ENCODE results near the gene FAM184A.

The FAM184A gene

DNA sequence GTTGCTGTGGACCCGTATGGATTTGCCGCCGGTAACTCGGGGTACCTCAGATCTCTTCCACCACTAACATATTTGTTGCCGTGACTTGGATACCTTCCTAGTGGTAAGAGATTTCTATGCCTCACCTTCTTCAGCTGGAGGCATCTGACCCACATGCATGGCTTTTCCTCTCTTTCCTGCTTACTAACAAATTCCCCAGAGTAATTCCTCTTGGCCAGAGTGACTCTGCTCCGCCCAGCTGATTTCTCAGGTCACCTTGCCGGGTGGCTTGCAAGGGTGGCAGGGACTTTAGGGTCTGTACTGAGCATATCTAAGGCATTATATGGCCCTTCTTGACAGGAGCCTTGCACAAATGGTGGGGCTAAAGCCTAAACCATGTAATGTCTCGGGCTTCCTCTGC, 38.2 kb downstream of the FAM184A start:
- TF ChIP-seq Cebpa-rat (IDR thresholded peaks at IDR 0.05): no peak
- Histone ChIP-seq H3K9me3 (no peaks in the 10 kb centered on the region; the same call in 1 of the 2 replicates), H3K27ac (no peak overlapping the region), H3K27me3 (no peaks in the 10 kb centered on the region), H3K4me1 (peaks cover 10% of the 10 kb centered on the region), H3K36me3 (no peaks in the 10 kb centered on the region), H3K4me3 (no peak overlapping the region), H4K20me1 (no peaks in the 10 kb centered on the region), H3K9ac (no peak overlapping the region), H3K4me2 (no peak overlapping the region; the same call in 1 of the 2 replicates)

- no peaks in the 10 kb centered on the region for H3K36me3 ChIP-seq
- no peaks in the 10 kb centered on the region; the same call in 1 of the 2 replicates for H3K9me3 ChIP-seq
- no peak for TF ChIP-seq Cebpa-rat (IDR thresholded peaks at IDR 0.05)
- H3K27ac ChIP-seq: no peak overlapping the region
- H3K4me3 ChIP-seq: no peak overlapping the region
- H3K4me2 ChIP-seq: no peak overlapping the region
- H3K4me1 ChIP-seq: peaks cover 10% of the 10 kb centered on the region
- H3K27me3 ChIP-seq: no peaks in the 10 kb centered on the region
- H3K9ac ChIP-seq: no peak overlapping the region
- H4K20me1 ChIP-seq: no peaks in the 10 kb centered on the region
Measured at GRCh38 chr6:119037941-119038623, 40.4 kb downstream of the FAM184A start.

GRCh38 chr6:119037264-119037663, 41.2 kb downstream of the FAM184A start:
- peaks cover 10% of the 10 kb centered on the region for H3K4me1 ChIP-seq
- H3K36me3 ChIP-seq: no peaks in the 10 kb centered on the region
- no peak overlapping the region for H3K9ac ChIP-seq
- TF ChIP-seq Cebpa-rat (IDR thresholded peaks at IDR 0.05): no peak
- no peaks in the 10 kb centered on the region for H3K27me3 ChIP-seq
- H3K4me2 ChIP-seq: no peak overlapping the region
- no peak overlapping the region for H3K27ac ChIP-seq
- no peaks in the 10 kb centered on the region for H4K20me1 ChIP-seq
- no peak overlapping the region for H3K4me3 ChIP-seq
- no peaks in the 10 kb centered on the region; the same call in 1 of the 2 replicates for H3K9me3 ChIP-seq

GRCh38 chr6:119036081-119036480, 42.4 kb downstream of the FAM184A start:
- no peak overlapping the region for H3K9ac ChIP-seq
- no peak overlapping the region for H3K4me2 ChIP-seq
- no peak overlapping the region for H3K27ac ChIP-seq
- H3K9me3 ChIP-seq: no peaks in the 10 kb centered on the region
- peaks cover 10% of the 10 kb centered on the region for H3K4me1 ChIP-seq
- no peaks in the 10 kb centered on the region for H3K27me3 ChIP-seq
- no peak for TF ChIP-seq Cebpa-rat (IDR thresholded peaks at IDR 0.05)
- no peak overlapping the region for H3K4me3 ChIP-seq
- no peaks in the 10 kb centered on the region for H3K36me3 ChIP-seq
- no peaks in the 10 kb centered on the region for H4K20me1 ChIP-seq

DNA sequence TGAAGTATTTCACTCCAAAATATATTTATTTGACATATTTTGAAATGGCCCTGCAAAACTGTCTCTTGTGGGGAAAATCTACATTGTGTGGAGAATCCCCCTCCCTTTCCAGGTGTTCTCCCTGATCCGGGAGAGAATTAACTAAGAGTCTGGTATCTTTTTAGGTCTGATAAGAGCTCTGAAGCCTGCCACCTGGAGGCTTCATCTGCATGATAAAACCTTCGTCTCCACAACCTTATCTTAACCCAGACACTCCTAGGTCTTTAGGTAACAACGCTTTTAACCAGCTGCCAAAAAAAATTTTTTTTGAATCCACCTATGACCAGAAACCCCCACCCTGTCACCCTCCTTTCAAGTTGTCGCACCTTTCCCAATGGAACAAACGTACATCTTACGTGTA, 43.0 kb downstream of the FAM184A start:
- Histone ChIP-seq H3K4me2 (no peak overlapping the region), H3K9me3 (no peaks in the 10 kb centered on the region), H3K4me1 (peaks cover 10% of the 10 kb centered on the region), H3K27me3 (no peaks in the 10 kb centered on the region), H3K4me3 (no peak overlapping the region), H3K9ac (no peak overlapping the region), H3K27ac (no peak overlapping the region), H4K20me1 (no peaks in the 10 kb centered on the region), H3K36me3 (no peaks in the 10 kb centered on the region)
- no peak for TF ChIP-seq Cebpa-rat (IDR thresholded peaks at IDR 0.05)

DNA sequence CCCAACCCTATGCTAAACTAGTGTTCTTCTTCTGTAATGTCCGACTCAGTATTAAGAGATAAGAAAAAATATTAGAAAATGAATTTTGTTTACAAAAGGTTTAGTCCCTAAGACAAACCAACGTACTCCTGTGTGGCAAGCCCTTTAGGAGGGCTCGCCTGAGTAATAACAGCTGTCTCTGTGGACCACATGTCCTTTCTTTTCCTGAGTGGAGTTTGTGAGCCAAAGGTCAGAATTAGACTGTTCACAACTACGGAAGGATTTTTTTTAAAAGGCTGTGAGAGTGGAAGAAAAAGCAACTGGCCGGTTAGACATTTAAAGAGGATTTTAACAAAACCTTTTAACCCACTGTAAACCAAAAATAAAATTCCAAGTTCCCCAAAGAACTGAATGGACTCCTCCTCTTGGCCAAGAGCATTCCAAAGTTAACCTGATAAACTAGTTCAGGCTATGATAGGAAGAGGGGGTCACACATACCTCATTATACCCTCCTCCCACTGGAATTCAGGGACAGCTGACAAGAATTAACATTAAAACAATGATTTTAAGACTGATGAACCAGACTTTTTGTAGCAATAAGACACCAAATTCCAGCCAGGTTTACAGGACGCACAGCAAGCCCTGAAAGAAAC, 43.5 kb downstream of the FAM184A start:
- Histone ChIP-seq H3K4me2 (no peak overlapping the region), H4K20me1 (no peaks in the 10 kb centered on the region), H3K27ac (no peak overlapping the region), H3K9me3 (no peaks in the 10 kb centered on the region), H3K36me3 (no peaks in the 10 kb centered on the region), H3K27me3 (no peaks in the 10 kb centered on the region), H3K9ac (no peak overlapping the region), H3K4me1 (peaks cover 6% of the 10 kb centered on the region), H3K4me3 (no peak overlapping the region)
- no peak for TF ChIP-seq Cebpa-rat (IDR thresholded peaks at IDR 0.05)

GRCh38 chr6:119032428-119032827, 46.0 kb downstream of the FAM184A start:
- Histone ChIP-seq H3K9me3 (no peaks in the 10 kb centered on the region), H3K36me3 (no peaks in the 10 kb centered on the region), H3K27me3 (no peaks in the 10 kb centered on the region), H3K4me1 (no peaks in the 10 kb centered on the region), H3K27ac (no peak overlapping the region), H3K9ac (no peak overlapping the region), H3K4me2 (no peak overlapping the region), H4K20me1 (no peaks in the 10 kb centered on the region), H3K4me3 (no peak overlapping the region)
- TF ChIP-seq Cebpa-rat (IDR thresholded peaks at IDR 0.05): no peak

- TF ChIP-seq Cebpa-rat (IDR thresholded peaks at IDR 0.05): no peak
- Histone ChIP-seq H3K4me3 (no peak overlapping the region), H3K36me3 (no peaks in the 10 kb centered on the region), H4K20me1 (no peaks in the 10 kb centered on the region), H3K27ac (no peak overlapping the region), H3K9me3 (no peaks in the 10 kb centered on the region), H3K27me3 (no peaks in the 10 kb centered on the region), H3K9ac (no peak overlapping the region), H3K4me1 (no peaks in the 10 kb centered on the region), H3K4me2 (no peak overlapping the region)
Measured at GRCh38 chr6:119030759-119031158, 47.7 kb downstream of the FAM184A start.

DNA sequence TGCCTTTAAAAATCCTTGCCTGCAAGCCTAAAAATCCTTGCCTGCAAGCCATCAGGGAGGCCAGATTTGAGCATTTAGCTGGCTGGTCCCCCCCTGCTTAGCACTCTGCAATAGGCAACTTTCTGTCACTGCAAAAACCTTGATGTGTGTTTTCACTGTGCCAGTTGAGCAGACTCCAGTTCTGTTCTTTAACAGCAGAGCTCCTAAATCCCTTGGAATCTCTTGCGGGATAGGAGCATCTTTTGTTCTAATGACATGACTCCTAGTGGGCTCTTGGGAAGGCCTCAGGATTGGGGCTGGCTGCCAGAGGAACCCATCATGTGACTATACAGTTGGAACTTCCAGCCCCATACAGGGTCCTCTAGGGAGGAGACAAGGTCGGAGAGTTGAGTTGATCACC, 50.4 kb downstream of the FAM184A start:
- Histone ChIP-seq H3K27me3 (no peaks in the 10 kb centered on the region), H3K4me1 (no peaks in the 10 kb centered on the region), H3K27ac (no peak overlapping the region), H3K36me3 (no peaks in the 10 kb centered on the region), H3K9ac (no peak overlapping the region), H3K4me2 (no peak overlapping the region), H4K20me1 (no peaks in the 10 kb centered on the region), H3K9me3 (no peaks in the 10 kb centered on the region), H3K4me3 (no peak overlapping the region)
- no peak for TF ChIP-seq Cebpa-rat (IDR thresholded peaks at IDR 0.05)

- Histone ChIP-seq H3K4me1 (no peaks in the 10 kb centered on the region), H3K27ac (no peak overlapping the region), H3K36me3 (no peaks in the 10 kb centered on the region), H3K9me3 (no peaks in the 10 kb centered on the region), H3K9ac (no peak overlapping the region), H4K20me1 (no peaks in the 10 kb centered on the region), H3K27me3 (no peaks in the 10 kb centered on the region), H3K4me2 (no peak overlapping the region), H3K4me3 (no peak overlapping the region)
- no peak for TF ChIP-seq Cebpa-rat (IDR thresholded peaks at IDR 0.05)
Measured at GRCh38 chr6:119027465-119027864, 51.0 kb downstream of the FAM184A start.

Data from BLaER1 (cell line).